IMR-90 (cell line): ENCODE results near the gene CCDC61. TPM values are rescaled to one million over a fixed set of nuclear protein-coding genes. Genes with fewer than 3 reads are reported as not detected.

Source experiments
- ATAC-seq: fragments of 200-7000 bp; cut with Tn5 transposase; 2 replicates; pipeline ENCODE4 v1.9.1; 2020; ENCODE audit warnings: low read depth, mild to moderate bottlenecking, moderate library complexity
- BruUV-seq: library from RNA; stranded (reverse); fragments of 400-500 nt; replicated peaks from 2 replicates; lab custom pipeline; 2021; lab: Mats Ljungman, UMichigan
- CTCF ChIA-PET: fragments of 300-600 bp; formaldehyde crosslinking; extraction: SDS; loops from one replicate; lab custom pipeline; 2021; ENCODE audit warnings: antibody characterized with exemption; lab: Yijun Ruan, JAX
- POLR2A ChIA-PET: fragments of 300-600 bp; sonication (Branson Sonifier 250); formaldehyde crosslinking; loops from one replicate; lab custom pipeline; 2022; ENCODE audit warnings: antibody characterized with exemption; ENCODE audit not compliant: unreplicated experiment; lab: Charles Lee
- DNase-seq: peaks from one replicate; pipeline ENCODE4 v3.0.0; 2013
- H2AFZ ChIP-seq: replicated peaks from 2 replicates; pipeline ENCODE3; 2013; ENCODE audit warnings: low read length, mild to moderate bottlenecking; ENCODE audit not compliant: poor library complexity
- H2AK5ac ChIP-seq: 2 replicates; pipeline ENCODE4 v1.6.1; 2013; ENCODE audit warnings: low read depth, low read length, inconsistent platforms
- H2AK9ac ChIP-seq: replicated peaks from 2 replicates; pipeline ENCODE3; 2013; ENCODE audit warnings: mild to moderate bottlenecking, low read depth, low read length, moderate library complexity; ENCODE audit not compliant: poor library complexity
- H2BK120ac ChIP-seq: 2 replicates; pipeline ENCODE4 v1.6.1; 2013; ENCODE audit warnings: low read depth, low read length, inconsistent platforms
- H2BK15ac ChIP-seq: 3 replicates; pipeline ENCODE4 v1.6.1; 2013; ENCODE audit warnings: low read depth, low read length, inconsistent platforms
- H2BK20ac ChIP-seq: 2 replicates; pipeline ENCODE4 v1.6.1; 2013; ENCODE audit warnings: low read depth, mild to moderate bottlenecking, inconsistent platforms, low read length, moderate library complexity
- H2BK5ac ChIP-seq: 2 replicates; pipeline ENCODE4 v1.6.1; 2013; ENCODE audit warnings: mild to moderate bottlenecking, low read depth, low read length, inconsistent platforms; ENCODE audit not compliant: poor library complexity, severe bottlenecking
- H3K14ac ChIP-seq: replicated peaks from 2 replicates; pipeline ENCODE4 v1.6.1; 2013; ENCODE audit warnings: low read depth, low read length, inconsistent platforms
- H3K18ac ChIP-seq: 2 replicates; pipeline ENCODE4 v1.6.1; 2013; ENCODE audit warnings: low read depth, low read length, control low read depth
- H3K23ac ChIP-seq: 2 replicates; pipeline ENCODE4 v1.6.1; 2013; ENCODE audit warnings: low read depth, low read length, inconsistent platforms
- H3K27ac ChIP-seq: 2 replicates; pipeline ENCODE4 v1.5.1; 2013; ENCODE audit warnings: mild to moderate bottlenecking, control low read depth, low read length; ENCODE audit not compliant: insufficient read depth
- H3K27me3 ChIP-seq: 2 replicates; pipeline ENCODE4 v1.6.1; 2013; ENCODE audit warnings: low read length; ENCODE audit not compliant: control insufficient read depth, insufficient read depth
- H3K36me3 ChIP-seq: 2 replicates; pipeline ENCODE4 v1.6.1; 2013; ENCODE audit warnings: low read length, mixed read lengths; ENCODE audit not compliant: control insufficient read depth, insufficient read depth
- H3K4ac ChIP-seq: 2 replicates; pipeline ENCODE4 v1.6.1; 2013; ENCODE audit warnings: low read depth, low read length, inconsistent platforms
- H3K4me1 ChIP-seq: 2 replicates; pipeline ENCODE4 v1.6.1; 2013; ENCODE audit warnings: low read length, mixed read lengths; ENCODE audit not compliant: control insufficient read depth, insufficient read depth
- H3K4me2 ChIP-seq: 2 replicates; pipeline ENCODE4 v1.6.1; 2013; ENCODE audit warnings: low read depth, mild to moderate bottlenecking, control low read depth, low read length, moderate library complexity
- H3K4me3 ChIP-seq: 2 replicates; pipeline ENCODE4 v1.5.1; 2013; ENCODE audit warnings: low read depth, mild to moderate bottlenecking, control low read depth, low read length, moderate library complexity; ENCODE audit not compliant: insufficient read depth
- H3K56ac ChIP-seq: 2 replicates; pipeline ENCODE4 v1.6.1; 2013; ENCODE audit warnings: low read length, inconsistent platforms; ENCODE audit not compliant: insufficient read depth; ENCODE audit errors: extremely low read depth
- H3K79me1 ChIP-seq, 2 experiments: 2 replicates each; pipeline ENCODE4 v1.6.1; 2013; ENCODE audit warnings: low read length in 2 of 2, inconsistent platforms in 1 of 2, low read depth in 1 of 2
- H3K9ac ChIP-seq: 2 replicates; pipeline ENCODE4 v1.6.1; 2013; ENCODE audit warnings: low read depth, low read length, control low read depth
- H3K9me1 ChIP-seq: 2 replicates; pipeline ENCODE4 v1.6.1; 2013; ENCODE audit warnings: low read length, inconsistent platforms; ENCODE audit not compliant: insufficient read depth
- H3K9me3 ChIP-seq: 2 replicates; pipeline ENCODE4 v1.6.1; 2013; ENCODE audit warnings: low read length; ENCODE audit not compliant: control insufficient read depth, insufficient read depth
- H4K20me1 ChIP-seq: 2 replicates; pipeline ENCODE4 v1.6.1; 2013; ENCODE audit warnings: low read length, inconsistent platforms; ENCODE audit not compliant: insufficient read depth
- H4K5ac ChIP-seq: 2 replicates; pipeline ENCODE4 v1.6.1; 2013; ENCODE audit warnings: mild to moderate bottlenecking, low read depth, low read length, control low read depth
- H4K8ac ChIP-seq, 2 experiments: 2 replicates each; pipeline ENCODE4 v1.6.1; 2013; ENCODE audit warnings: low read depth in 2 of 2, low read length in 2 of 2, control low read depth in 1 of 2, inconsistent platforms in 1 of 2
- H4K91ac ChIP-seq: 2 replicates; pipeline ENCODE4 v1.6.1; 2013; ENCODE audit warnings: low read depth, low read length, inconsistent platforms; ENCODE audit not compliant: insufficient read depth
- BHLHE40 ChIP-seq: fragments of 150-350 bp; IDR thresholded peaks from 2 replicates; pipeline ENCODE4 v1.6.1; 2016; ENCODE audit warnings: mild to moderate bottlenecking, low read depth, low read length
- CEBPB ChIP-seq: IDR thresholded peaks from 2 replicates; pipeline ENCODE4 v1.6.1; 2012; ENCODE audit warnings: low read depth, low read length, improper control_type of control experiment
- CHD1 ChIP-seq: IDR thresholded peaks from 2 replicates; pipeline ENCODE4 v1.6.1; 2012; ENCODE audit warnings: low read depth, low read length, improper control_type of control experiment
- CTCF ChIP-seq: conservative IDR thresholded peaks from 2 replicates; pipeline ENCODE4 v1.5.1; 2012; ENCODE audit warnings: mild to moderate bottlenecking, low read depth, low read length, improper control_type of control experiment
- ELK1 ChIP-seq: fragments of 150-350 bp; IDR thresholded peaks from 2 replicates; pipeline ENCODE4 v1.6.1; 2016; ENCODE audit warnings: low read depth, mild to moderate bottlenecking, low read length, moderate library complexity, borderline replicate concordance
- FOS ChIP-seq: fragments of 150-350 bp; IDR thresholded peaks from 2 replicates; pipeline ENCODE4 v1.6.1; 2016; ENCODE audit warnings: low read depth, low read length
- MAFK ChIP-seq: IDR thresholded peaks from 2 replicates; pipeline ENCODE4 v1.6.1; 2012; ENCODE audit warnings: low read depth, low read length, improper control_type of control experiment
- MAZ ChIP-seq: IDR thresholded peaks from 2 replicates; pipeline ENCODE4 v1.6.1; 2012; ENCODE audit warnings: low read depth, mild to moderate bottlenecking, low read length, improper control_type of control experiment, moderate library complexity, borderline replicate concordance
- MXI1 ChIP-seq: IDR thresholded peaks from 2 replicates; pipeline ENCODE4 v1.6.1; 2012; ENCODE audit warnings: low read depth, mild to moderate bottlenecking, low read length, moderate library complexity, borderline replicate concordance
- NFE2L2 ChIP-seq: fragments of 150-350 bp; IDR thresholded peaks from 2 replicates; pipeline ENCODE4 v1.6.1; 2016; ENCODE audit warnings: low read depth, mild to moderate bottlenecking, low read length
- POLR2A ChIP-seq: IDR thresholded peaks from 2 replicates; pipeline ENCODE4 v1.6.1; 2012; ENCODE audit warnings: mild to moderate bottlenecking, low read depth, low read length
- RCOR1 ChIP-seq: IDR thresholded peaks from 2 replicates; pipeline ENCODE4 v1.6.1; 2012; ENCODE audit warnings: mild to moderate bottlenecking, low read length, improper control_type of control experiment; ENCODE audit not compliant: insufficient replicate concordance
- RFX5 ChIP-seq: IDR thresholded peaks from 2 replicates; pipeline ENCODE4 v1.8.0; 2012; ENCODE audit warnings: low read depth, mild to moderate bottlenecking, low read length, moderate library complexity
- SMC3 ChIP-seq: fragments of 150-350 bp; IDR thresholded peaks from 2 replicates; pipeline ENCODE4 v1.6.1; 2016; ENCODE audit warnings: low read depth, mild to moderate bottlenecking, antibody characterized with exemption, low read length, moderate library complexity
- WGBS, 2 experiments: methylation state at CpG; one replicate each; pipeline versions ENCODE4 v1.1.5 to v1.1.7; 2013; ENCODE audit warnings: missing lambda C conversion rate in 2 of 2; ENCODE audit not compliant: insufficient read length in 1 of 2; ENCODE audit errors: extremely low coverage in 2 of 2; 5-methylcytosine and 5-hydroxymethylcytosine counted together
- dilution Hi-C: fragments of 300-500 bp; cut with HindIII; formaldehyde crosslinking; loops from one replicate; pipeline ENCODE4 v1.14.3; 2018; ENCODE audit warnings: low sequenced_read_pairs; ENCODE audit not compliant: unreplicated experiment
- in situ Hi-C: fragments of 300-500 bp; cut with MboI; formaldehyde crosslinking; loops from 3 replicates; pipeline ENCODE4 v1.14.3; 2019; ENCODE audit warnings: low sequenced_read_pairs, inconsistent platforms, mixed read lengths
- intact Hi-C: fragments of 100-400 bp; cut with micrococcal nuclease; formaldehyde crosslinking; loops from 2 replicates; pipeline ENCODE4 v1.10.0; 2022
- polyA plus RNA-seq, 3 experiments: library from polyadenylated mRNA; depleted of rRNA; stranded (reverse); fragments of >200 nt; gene quantifications; 2 replicates each; pipeline ENCODE4 v1.2.3, GENCODE V29; 2012; ENCODE audit warnings: low replicate concordance in 1 of 3
- total RNA-seq: library from RNA; depleted of rRNA; stranded (reverse); fragments of >200 nt; gene quantifications from 2 replicates; pipeline ENCODE4 v1.2.3, GENCODE V29; 2012

The CCDC61 gene
- total and polyA plus RNA-seq, 2 of the 4 experiments (the other 2 are of a cell fraction): 3.2 to 9.1 TPM

DNA sequence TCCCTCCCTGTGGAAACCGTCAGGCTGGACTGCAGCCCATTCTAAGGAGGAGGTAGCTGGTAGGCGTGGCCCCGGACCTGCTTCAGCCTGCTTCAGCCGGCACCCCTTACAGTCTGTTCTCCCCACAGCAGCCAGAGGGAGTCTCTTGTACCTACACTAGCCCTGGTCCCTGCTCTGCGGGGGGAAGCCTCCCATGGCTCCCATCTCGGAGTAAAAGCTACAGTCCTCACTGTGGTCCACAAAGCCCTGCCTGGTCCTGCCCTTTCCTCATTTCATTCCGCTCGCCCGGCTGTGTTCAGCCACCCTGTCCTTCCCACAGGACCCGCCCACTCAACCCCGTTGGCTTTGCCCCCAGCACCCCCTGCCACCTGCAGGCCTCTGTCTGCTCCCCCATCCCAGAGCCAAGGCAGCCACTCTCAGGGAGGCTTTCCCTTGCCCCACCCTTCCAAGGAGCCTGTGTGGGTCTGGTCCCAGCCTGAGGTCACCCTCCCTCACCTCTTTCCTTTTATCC is 26.3 kb downstream of the CCDC61 start:
- Histone ChIP-seq H3K23ac (no peak overlapping the region), H3K9me1 (0 out of 2 replicates have a peak, but pooled peaks cover 3% of the 10 kb centered on the region), H3K18ac (no peak overlapping the region), H3K9ac (no peak overlapping the region), H2BK5ac (no peak overlapping the region), H3K9me3 (no peaks in the 10 kb centered on the region), H3K79me1 (no peaks in the 10 kb centered on the region), H2BK15ac (no peak overlapping the region), H2AFZ (no peak overlapping the region), H4K20me1 (peaks cover 4% of the 10 kb centered on the region; the same call in 1 of the 2 replicates), H3K27me3 (peaks cover 2% of the 10 kb centered on the region; the same call in 1 of the 2 replicates), H4K91ac (no peak overlapping the region), H2BK20ac (no peak overlapping the region), H3K56ac (no peak overlapping the region), H2AK9ac (no peak overlapping the region), H4K5ac (no peak overlapping the region), H3K4me3 (no peak overlapping the region), H3K4me1 (no peaks in the 10 kb centered on the region), H3K14ac (no peak overlapping the region), H2BK120ac (no peak overlapping the region), H3K4me2 (no peak overlapping the region), H3K36me3 (no peaks in the 10 kb centered on the region), H4K8ac (no peak overlapping the region), H3K27ac (no peak overlapping the region), H3K4ac (no peak overlapping the region), H2AK5ac (no peak overlapping the region)
- ATAC-seq (no peak), DNase-seq (no peak)
- dilution Hi-C loops: no loop called here
- intact Hi-C loops: no loop called here
- POLR2A ChIA-PET: no interaction called here
- TF ChIP-seq RFX5 (no peak), NFE2L2 (no peak), BHLHE40 (no peak), ELK1 (no peak), FOS (no peak), POLR2A (no peak), MAZ (no peak), CEBPB (no peak), SMC3 (no peak), MAFK (no peak), MXI1 (no peak), CTCF (no peak), RCOR1 (no peak), CHD1 (no peak)
- in situ Hi-C loops: loop anchor here (10.0 kb wide), 1 partner anchor 53 kb away; no protein-coding TSS in a partner anchor
- BruUV-seq: no TSS peak
- WGBS, 2 experiments: 60% methylated on average over 1 of the region's 11 CpGs; no CpG with 5 or more reads in 1 of the 2 experiments
- CTCF ChIA-PET: no interaction called here
